ENCODE results near the gene TOM1.

TOM1 gene

GRCh38 chr22:35397095-35397904 is 97.6 kb downstream of the TOM1 start:
- no peak for DNase-seq (ENCODE audit: low read depth)

Data from non-pigmented ciliary epithelial cell (primary cell).